ENCODE results near the gene LZTR1.
"Not testable (repeated sequence)": the region's sequence is repeated elsewhere in the genome, so short reads cannot be mapped to it uniquely, and the experiment has no call there.

- not testable (repeated sequence) for TF ChIP-seq CTCF, POLR2A (IDR thresholded peaks at IDR 0.05)
Measured at GRCh38 chr22:21048448-21048847, 66.4 kb downstream of the LZTR1 start.
